HepG2 (cell line): Measurements from ENCODE around the gene TMEM63B. TPM values are rescaled to one million over a fixed set of nuclear protein-coding genes. Genes with fewer than 3 reads are reported as not detected.

Source experiments
- CTCF ChIP-seq: sonication (generic); formaldehyde crosslinking; IDR thresholded peaks from 2 replicates; pipeline ENCODE4 v1.5.0; 2020; ENCODE audit warnings: mild to moderate bottlenecking, missing genetic modification reagents, moderate library complexity
- DRAP1 ChIP-seq: IDR thresholded peaks from 2 replicates; pipeline ENCODE4 v1.6.1; 2016; ENCODE audit warnings: missing genetic modification reagents, missing compliant biosample characterization
- ERF ChIP-seq: IDR thresholded peaks from 2 replicates; pipeline ENCODE4 v1.6.1; 2018; ENCODE audit warnings: missing biosample characterization, missing genetic modification reagents
- FOXO4 ChIP-seq: sonication (generic); formaldehyde crosslinking; conservative IDR thresholded peaks from 2 replicates; pipeline ENCODE4 v1.8.1; 2023; ENCODE audit warnings: missing genetic modification reagents
- HCFC1 ChIP-seq: fragments of 150-350 bp; IDR thresholded peaks from 2 replicates; pipeline ENCODE4 v1.6.1; 2014; ENCODE audit warnings: low read depth, low read length
- KAT8 ChIP-seq: IDR thresholded peaks from 2 replicates; pipeline ENCODE4 v1.6.1; 2016; ENCODE audit warnings: missing genetic modification reagents, missing compliant biosample characterization
- KDM5B ChIP-seq: sonication (generic); formaldehyde crosslinking; IDR thresholded peaks from 2 replicates; pipeline ENCODE4 v1.4.0; 2020; ENCODE audit warnings: missing genetic modification reagents, mild to moderate bottlenecking, borderline replicate concordance
- MXD3 ChIP-seq: IDR thresholded peaks from 2 replicates; pipeline ENCODE4 v1.6.1; 2016; ENCODE audit warnings: mild to moderate bottlenecking, missing biosample characterization, missing genetic modification reagents
- PAXIP1 ChIP-seq: sonication (generic); formaldehyde crosslinking; conservative IDR thresholded peaks from 2 replicates; pipeline ENCODE4 v1.4.0; 2020; ENCODE audit warnings: mild to moderate bottlenecking, missing genetic modification reagents, moderate library complexity
- PHF20 ChIP-seq: sonication (generic); formaldehyde crosslinking; IDR thresholded peaks from 2 replicates; pipeline ENCODE4 v1.5.0; 2020; ENCODE audit warnings: mild to moderate bottlenecking, missing genetic modification reagents
- PHF21A ChIP-seq: sonication (generic); formaldehyde crosslinking; IDR thresholded peaks from 2 replicates; pipeline ENCODE4 v1.5.0; 2020; ENCODE audit warnings: mild to moderate bottlenecking, missing genetic modification reagents
- POLR2AphosphoS5 ChIP-seq: IDR thresholded peaks from 2 replicates; pipeline ENCODE4 v1.6.1; 2012; ENCODE audit warnings: low read depth, low read length
- PPARG ChIP-seq: conservative IDR thresholded peaks from 2 replicates; pipeline ENCODE4 v1.6.1; 2016; ENCODE audit warnings: missing biosample characterization, missing genetic modification reagents
- RBM22 ChIP-seq: fragments of 200-400 bp; formaldehyde crosslinking; optimal IDR thresholded peaks from 2 replicates; pipeline ENCODE3; 2017; ENCODE audit warnings: mild to moderate bottlenecking, low read length, moderate library complexity
- SAP130 ChIP-seq: IDR thresholded peaks from 2 replicates; pipeline ENCODE4 v1.6.1; 2016; ENCODE audit warnings: low read depth
- TAF1 ChIP-seq: sonication (generic); formaldehyde crosslinking; IDR thresholded peaks from 2 replicates; pipeline ENCODE4 v1.4.0; 2020; ENCODE audit warnings: missing genetic modification reagents
- ZFY ChIP-seq: sonication (generic); formaldehyde crosslinking; IDR thresholded peaks from 2 replicates; pipeline ENCODE4 v1.4.0; 2020; ENCODE audit warnings: missing genetic modification reagents
- ZNF350 ChIP-seq: sonication (generic); formaldehyde crosslinking; IDR thresholded peaks from 2 replicates; pipeline ENCODE4 v1.4.0; 2020; ENCODE audit warnings: mild to moderate bottlenecking, low read depth, missing genetic modification reagents, borderline replicate concordance
- ZNF691 ChIP-seq: sonication (generic); formaldehyde crosslinking; IDR thresholded peaks from 2 replicates; pipeline ENCODE4 v1.4.0; 2020; ENCODE audit warnings: missing genetic modification reagents, low read depth, mild to moderate bottlenecking, borderline replicate concordance
- ZNF740 ChIP-seq: sonication (generic); formaldehyde crosslinking; IDR thresholded peaks from 2 replicates; pipeline ENCODE4 v1.4.0; 2020; ENCODE audit warnings: missing genetic modification reagents
- ZNF883 ChIP-seq: sonication (generic); formaldehyde crosslinking; IDR thresholded peaks from 2 replicates; pipeline ENCODE4 v1.5.1; 2020; ENCODE audit warnings: mild to moderate bottlenecking, missing genetic modification reagents; ENCODE audit errors: not compliant biosample characterization
- polyA plus RNA-seq, 8 experiments: library from polyadenylated mRNA; depleted of rRNA in 3 of 8; stranded (reverse) in 7 of 8; unstranded in 1 of 8; fragments of >200 nt; fragmentation: Illumina TruSeq in 4 of 8; extraction: Trizol in 4 of 8; gene quantifications; 2 replicates each; pipeline versions ENCODE4 v1.2.1 to v1.2.3, GENCODE V29; 2011 to 2016; ENCODE audit warnings: low read depth in 4 of 8, missing spikeins in 1 of 8, mixed read lengths in 1 of 8; ENCODE audit not compliant: insufficient read depth in 1 of 8
- total RNA-seq, 5 experiments: library from RNA; depleted of rRNA; stranded (reverse); fragments of >200 nt; fragmentation: Illumina TruSeq; extraction: Trizol; gene quantifications; 2 replicates each; pipeline ENCODE4 v1.2.3, GENCODE V29; 2016; ENCODE audit warnings: low read depth in 1 of 5

TMEM63B gene
- total and polyA plus RNA-seq, 2 of the 13 experiments (the other 11 are each of a cell fraction or from before 2014, with no cell fraction given): 27.4 to 75.8 TPM

- TF ChIP-seq PPARG (CRISPR knock-in tag) (peak; percentile 31; the same call in 1 of the 2 replicates), KDM5B (CRISPR knock-in tag) (peak; percentile 57; the same call in 1 of the 2 replicates), POLR2AphosphoS5 (peak; percentile 70), ERF (CRISPR knock-in tag) (peak; percentile 31; the same call in 1 of the 2 replicates), KAT8 (CRISPR knock-in tag) (peak; percentile 54; the same call in 1 of the 2 replicates), CTCF (CRISPR knock-in tag) (peak; percentile 6; the same call in 1 of the 2 replicates), ZFY (peak; percentile 41; the same call in 1 of the 2 replicates), PHF21A (peak; percentile 50; the same call in 1 of the 2 replicates), PHF20 (CRISPR knock-in tag) (peak; percentile 37; the same call in 1 of the 2 replicates), ZNF691 (no peak), DRAP1 (CRISPR knock-in tag) (peak; percentile 85), ZNF883 (no peak), ZNF740 (CRISPR knock-in tag) (peak; percentile 54; the same call in 1 of the 2 replicates), RBM22 (no peak), MXD3 (CRISPR knock-in tag) (no peak), ZNF350 (CRISPR knock-in tag) (peak; percentile 20; the same call in 1 of the 2 replicates), SAP130 (CRISPR knock-in tag) (peak; percentile 45), HCFC1 (no peak), FOXO4 (CRISPR knock-in tag) (0 out of 2 replicates have a peak, but pooled peaks have one; percentile 15), TAF1 (peak; percentile 43), PAXIP1 (CRISPR knock-in tag) (peak; percentile 36)
These were observed 65.2 kb downstream of the TMEM63B start (continued) for GRCh38 chr6:44192428-44193041.
